ENCODE measurements around the gene FZD1. TPM values are rescaled to one million over a fixed set of nuclear protein-coding genes. Genes with fewer than 3 reads are reported as not detected.
A peak's percentile ranks its signal among the peaks of the same experiment; 100 is the strongest.

Gene FZD1
- polyA plus RNA-seq, 1 experiment: 4.5 TPM

GRCh38 chr7:91286432-91286831 is 22.2 kb downstream of the FZD1 start:
- Histone ChIP-seq H3K27me3 (ENCODE audit: control insufficient read depth, insufficient read depth, low read length) (no peaks in the 10 kb centered on the region), H3K36me3 (ENCODE audit: control insufficient read depth, insufficient read depth, low read length) (no peaks in the 10 kb centered on the region), H3K4me3 (ENCODE audit: low read depth, low read length) (no peak overlapping the region)
- no peak for TF ChIP-seq CTCF (IDR thresholded peaks at IDR 0.05; ENCODE audit: insufficient read depth, low read depth, low read length)
- ChIA-PET CTCF (no interaction called here), POLR2A (no interaction called here)
- no peak for DNase-seq (ENCODE audit: low read depth)

- no peak for DNase-seq (ENCODE audit: low read depth)
- CTCF ChIA-PET: interaction anchor here (0.5 to 1.5 kb wide), 7 partner anchors 10 to 929 kb away, joined by 3 to 6 read pairs (median 3); no protein-coding TSS in a partner anchor
- POLR2A ChIA-PET: interaction anchor here (0.6 kb wide), 1 partner anchor 997 kb away, joined by 4 read pairs; no protein-coding TSS in a partner anchor
- TF ChIP-seq CTCF (IDR thresholded peaks at IDR 0.05; ENCODE audit: insufficient read depth, low read depth, low read length): no peak
- no peak overlapping the region for H3K4me3 ChIP-seq (ENCODE audit: low read depth, low read length)
- no peaks in the 10 kb centered on the region for H3K36me3 ChIP-seq (ENCODE audit: control insufficient read depth, insufficient read depth, low read length)
- no peaks in the 10 kb centered on the region for H3K27me3 ChIP-seq (ENCODE audit: control insufficient read depth, insufficient read depth, low read length)
Observed at GRCh38 chr7:91287371-91288084, 23.3 kb downstream of the FZD1 start.

GRCh38 chr7:91288208-91288824 is 24.1 kb downstream of the FZD1 start:
- no peaks in the 10 kb centered on the region for H3K36me3 ChIP-seq (ENCODE audit: control insufficient read depth, insufficient read depth, low read length)
- no peak overlapping the region for H3K4me3 ChIP-seq (ENCODE audit: low read depth, low read length)
- TF ChIP-seq CTCF (IDR thresholded peaks at IDR 0.05; ENCODE audit: insufficient read depth, low read depth, low read length): 0 out of 2 replicates have a peak, but pooled peaks have one; percentile 29
- ChIA-PET POLR2A (no interaction called here), CTCF (interaction anchor here (0.5 to 1.5 kb wide), 7 partner anchors 10 to 930 kb away, joined by 3 to 6 read pairs (median 3); no protein-coding TSS in a partner anchor)
- H3K27me3 ChIP-seq (ENCODE audit: control insufficient read depth, insufficient read depth, low read length): no peaks in the 10 kb centered on the region
- DNase-seq (ENCODE audit: low read depth): no peak

GRCh38 chr7:91289633-91290254 is 25.5 kb downstream of the FZD1 start:
- TF ChIP-seq CTCF (IDR thresholded peaks at IDR 0.05; ENCODE audit: insufficient read depth, low read depth, low read length): no peak
- H3K4me3 ChIP-seq (ENCODE audit: low read depth, low read length): no peak overlapping the region
- ChIA-PET CTCF (no interaction called here), POLR2A (no interaction called here)
- H3K27me3 ChIP-seq (ENCODE audit: control insufficient read depth, insufficient read depth, low read length): peaks cover 3% of the 10 kb centered on the region; the same call in 1 of the 2 replicates
- no peaks in the 10 kb centered on the region for H3K36me3 ChIP-seq (ENCODE audit: control insufficient read depth, insufficient read depth, low read length)
- DNase-seq (ENCODE audit: low read depth): no peak

- Histone ChIP-seq H3K27me3 (ENCODE audit: control insufficient read depth, insufficient read depth, low read length) (peaks cover 4% of the 10 kb centered on the region; the same call in 1 of the 2 replicates), H3K36me3 (ENCODE audit: control insufficient read depth, insufficient read depth, low read length) (no peaks in the 10 kb centered on the region), H3K4me3 (ENCODE audit: low read depth, low read length) (no peak overlapping the region)
- no peak for TF ChIP-seq CTCF (IDR thresholded peaks at IDR 0.05; ENCODE audit: insufficient read depth, low read depth, low read length)
- no peak for DNase-seq (ENCODE audit: low read depth)
- POLR2A ChIA-PET: no interaction called here
- CTCF ChIA-PET: no interaction called here
Observed at GRCh38 chr7:91291302-91291701, 27.1 kb downstream of the FZD1 start.
